GM21723 (cell line): Measurements from ENCODE around the gene TIMP1.

Experiments
- ATAC-seq: cut with Tn5 transposase; IDR thresholded peaks from one replicate; pipeline ENCODE4 v1.9.1; 2021; ENCODE audit warnings: mild to moderate bottlenecking, moderate library complexity; ENCODE audit not compliant: unreplicated experiment

The TIMP1 gene

GRCh38 chrX:47573341-47574075 is 8.7 kb upstream of the TIMP1 start:
- ATAC-seq, result no peak

GRCh38 chrX:47574076-47574546 is 8.1 kb upstream of the TIMP1 start:
- ATAC-seq, result no peak

GRCh38 chrX:47574547-47575301 is 7.5 kb upstream of the TIMP1 start:
- no peak for ATAC-seq

- ATAC-seq, result no peak
Measured at GRCh38 chrX:47576021-47576898, 6.0 kb upstream of the TIMP1 start.

GRCh38 chrX:47577424-47577823 is 4.8 kb upstream of the TIMP1 start:
- no peak for ATAC-seq

- no peak for ATAC-seq
Measured at GRCh38 chrX:47577901-47578300, 4.3 kb upstream of the TIMP1 start.

- no peak for ATAC-seq
Measured at GRCh38 chrX:47578692-47579091, 3.5 kb upstream of the TIMP1 start.

GRCh38 chrX:47579537-47579936 is 2.7 kb upstream of the TIMP1 start:
- no peak for ATAC-seq

- no peak for ATAC-seq
Measured at GRCh38 chrX:47583240-47583861, 1.1 kb downstream of the TIMP1 start.

GRCh38 chrX:47584714-47585113 is 2.5 kb downstream of the TIMP1 start:
- ATAC-seq, result no peak

GRCh38 chrX:47585273-47585672 is 3.0 kb downstream of the TIMP1 start:
- ATAC-seq, result no peak

GRCh38 chrX:47586043-47586787 is 4.0 kb downstream of the TIMP1 start:
- ATAC-seq, result no peak

GRCh38 chrX:47587091-47587891 is 5.1 kb downstream of the TIMP1 start:
- no peak for ATAC-seq

- no peak for ATAC-seq
Measured at GRCh38 chrX:47587906-47588735, 5.9 kb downstream of the TIMP1 start.

- ATAC-seq, result no peak
Measured at GRCh38 chrX:47590984-47591383, 8.7 kb downstream of the TIMP1 start.

GRCh38 chrX:47593522-47593921 is 11.3 kb downstream of the TIMP1 start:
- ATAC-seq, result no peak

- ATAC-seq, result no peak
Measured at GRCh38 chrX:47595716-47596251, 13.5 kb downstream of the TIMP1 start.

- ATAC-seq, result no peak
Measured at GRCh38 chrX:47596256-47596655, 14.0 kb downstream of the TIMP1 start.
